ENCODE results near the gene CEACAM5.

Gene CEACAM5

GRCh38 chr19:41769608-41770007 lies 61.2 kb downstream of the CEACAM5 start:
- TF ChIP-seq CTCF (IDR thresholded peaks at IDR 0.05): no peak

- TF ChIP-seq CTCF (IDR thresholded peaks at IDR 0.05): no peak
These were observed 63.0 kb downstream of the CEACAM5 start for GRCh38 chr19:41771410-41771809.

- no peak for TF ChIP-seq CTCF (IDR thresholded peaks at IDR 0.05)
These were observed 66.1 kb downstream of the CEACAM5 start for GRCh38 chr19:41774515-41774980.

GRCh38 chr19:41776700-41777099 lies 68.3 kb downstream of the CEACAM5 start:
- TF ChIP-seq CTCF (IDR thresholded peaks at IDR 0.05): no peak
